Stimulated activated CD8-positive, alpha-beta memory T cell treated with anti-CD3 and anti-CD28 coated beads, Interleukin-15, amount 100 ng/mL, for 24 hours (primary cell): ENCODE data around the gene PTAFR.

Source experiments
- DNase-seq: peaks from one replicate; pipeline ENCODE4 v3.0.0-alpha.2; 2020; ENCODE audit warnings: low read depth

PTAFR gene

DNA sequence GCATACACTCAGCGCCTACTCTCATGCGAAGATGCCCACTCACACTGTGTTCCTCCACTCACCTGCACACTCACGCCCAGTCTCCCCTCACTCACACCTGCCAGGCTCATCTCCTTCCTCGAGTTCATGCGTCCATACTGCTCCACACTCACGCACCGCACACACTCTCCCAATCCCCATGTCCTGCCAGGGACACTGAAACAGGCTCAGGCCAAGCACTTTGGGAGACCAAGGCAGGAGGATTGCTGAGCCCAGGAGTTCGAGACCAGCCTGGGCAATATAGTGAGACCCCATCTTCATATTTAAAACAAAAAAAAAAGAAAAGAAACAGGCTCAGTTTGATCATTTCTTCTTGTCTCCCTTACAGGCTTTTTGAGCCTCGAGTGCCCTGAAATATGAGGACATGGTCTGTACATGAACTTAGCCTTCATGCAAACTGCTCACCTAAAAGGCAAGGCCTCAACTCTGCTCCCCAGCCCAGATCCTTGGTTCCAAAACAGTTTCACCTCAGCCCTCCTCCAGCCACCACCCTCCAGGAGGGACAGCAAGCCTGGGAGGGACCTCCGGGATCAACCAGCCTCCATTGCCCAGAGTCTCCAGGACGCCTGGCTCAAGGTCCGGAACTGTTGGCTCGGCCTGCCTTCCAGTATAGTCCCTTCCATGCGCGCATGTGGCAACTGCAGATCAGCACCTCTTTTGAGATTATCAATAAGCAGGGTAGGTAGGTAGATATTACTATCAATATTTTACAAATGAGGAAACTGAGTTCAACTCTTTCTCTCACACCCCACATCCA is 2.4 kb upstream of the PTAFR start:
- DNase-seq = no peak

DNA sequence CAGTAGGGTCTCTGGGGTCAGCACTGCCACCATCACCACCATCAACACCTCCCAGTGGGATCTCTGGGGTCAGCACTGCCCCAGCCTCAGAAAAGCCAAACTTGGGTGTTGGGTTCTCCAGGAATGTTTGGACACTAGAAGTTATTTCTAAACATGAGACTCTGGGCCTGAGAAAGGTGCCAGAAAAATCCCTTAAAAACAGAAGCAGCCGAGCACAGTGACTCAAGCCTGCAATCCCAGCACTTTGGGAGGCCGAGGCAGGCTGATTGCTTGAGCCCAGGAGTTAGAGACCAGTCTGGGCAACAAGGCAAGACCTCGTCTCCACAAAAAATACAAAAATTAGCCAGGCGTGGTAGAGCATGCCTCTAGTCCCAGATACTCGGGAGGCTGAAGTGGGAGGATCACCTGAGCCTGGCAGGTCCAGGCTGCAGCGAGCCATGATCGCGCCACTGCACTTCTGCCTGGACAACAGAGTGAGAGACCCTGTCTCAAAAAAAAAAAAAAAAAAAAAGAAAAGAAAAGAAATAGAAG is 470 bp downstream of the PTAFR start:
- no peak for DNase-seq

DNA sequence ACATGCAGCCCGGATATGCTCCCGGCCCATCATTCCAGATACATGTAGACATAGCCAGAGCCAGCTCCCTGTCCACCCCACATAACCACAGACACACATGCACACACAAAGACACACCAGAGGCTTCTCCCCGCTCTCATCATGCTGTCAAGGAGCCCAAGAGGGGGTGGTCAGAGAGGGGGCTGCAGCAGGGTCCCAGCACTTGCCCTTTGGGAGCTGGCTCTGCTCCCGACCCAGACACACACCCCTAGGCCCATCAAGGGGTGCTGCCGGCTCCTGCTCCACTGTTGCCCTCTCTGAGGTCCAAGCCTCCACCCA is 2.6 kb downstream of the PTAFR start:
- no peak for DNase-seq

DNA sequence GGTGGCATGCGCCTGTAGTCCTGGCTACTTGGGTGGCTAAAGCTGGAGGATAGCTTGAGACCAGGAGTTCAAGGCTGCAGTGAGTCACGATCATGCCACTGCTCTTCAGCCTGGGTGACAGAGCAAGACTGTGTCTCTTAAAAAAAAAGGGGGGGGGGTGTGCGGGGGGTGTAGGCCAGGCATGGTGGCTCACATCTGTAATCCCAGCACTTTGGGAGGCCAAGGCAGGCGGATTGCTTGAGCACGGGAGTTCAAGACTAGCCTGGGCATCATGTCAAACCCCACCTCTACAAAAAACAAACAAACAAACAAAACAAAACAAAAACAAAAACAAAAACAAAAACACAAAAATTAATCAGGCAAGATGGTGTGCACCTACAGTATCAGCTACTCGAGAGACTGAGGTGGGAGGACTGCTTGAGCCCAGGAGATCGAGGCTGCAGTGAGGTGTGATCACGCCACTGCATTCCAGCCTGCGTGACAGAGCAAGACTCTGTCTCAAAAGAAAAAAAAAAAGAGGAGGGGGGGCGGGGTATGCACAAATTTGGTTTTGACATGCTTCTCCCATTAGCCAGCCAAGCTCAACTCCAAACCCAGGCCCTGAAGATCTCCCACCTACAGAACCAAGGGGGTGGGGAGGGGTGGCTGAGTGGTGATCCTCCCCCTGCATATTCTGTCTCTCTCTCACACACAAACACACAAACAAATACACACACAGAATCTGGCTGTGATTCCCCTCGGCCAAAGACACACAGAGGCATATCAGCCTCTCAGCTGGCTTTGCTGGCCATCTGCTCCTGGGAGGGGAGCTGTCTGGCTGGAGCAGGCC is 3.1 kb downstream of the PTAFR start:
- DNase-seq = no peak

DNA sequence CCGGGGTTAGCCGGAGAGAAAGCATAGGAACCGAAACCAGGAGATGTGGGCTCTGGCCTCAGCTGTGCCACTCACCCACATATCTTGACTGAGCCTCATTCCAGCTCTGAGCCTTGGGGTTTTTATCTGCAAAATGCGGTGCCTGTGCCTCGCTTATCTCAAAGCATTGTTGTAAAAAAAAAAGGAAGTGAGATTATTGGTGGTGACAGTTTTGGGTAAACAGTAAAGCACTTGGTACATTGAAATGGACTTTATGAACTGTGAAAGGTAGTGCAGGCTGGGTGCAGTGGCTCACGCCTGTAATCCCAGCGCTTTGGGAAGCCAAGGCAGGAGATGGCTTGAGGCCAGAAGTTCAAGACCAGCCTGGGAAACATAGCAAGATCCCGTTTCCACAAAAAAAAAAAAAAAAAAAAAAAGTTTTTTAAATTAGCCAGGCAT is 3.8 kb downstream of the PTAFR start:
- no peak for DNase-seq

DNA sequence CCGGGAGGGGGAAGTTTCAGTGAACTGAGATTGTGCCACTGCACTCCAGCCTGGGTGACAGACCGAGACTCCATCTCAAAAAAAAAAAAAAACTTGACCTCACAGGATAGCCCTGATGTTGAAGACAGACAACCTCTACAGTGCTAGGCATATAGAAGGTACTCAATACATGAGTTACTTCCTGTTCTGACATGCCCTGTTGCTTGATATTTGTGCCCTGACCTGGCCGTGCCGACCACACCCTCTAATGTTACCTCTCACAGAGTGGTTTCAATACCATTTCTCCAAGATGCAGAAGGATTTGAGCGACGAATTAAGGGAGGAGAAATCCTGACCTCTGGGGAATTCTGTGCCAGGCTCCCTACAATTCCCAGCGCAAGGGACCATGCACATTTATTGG is 5.2 kb downstream of the PTAFR start:
- DNase-seq = no peak

DNA sequence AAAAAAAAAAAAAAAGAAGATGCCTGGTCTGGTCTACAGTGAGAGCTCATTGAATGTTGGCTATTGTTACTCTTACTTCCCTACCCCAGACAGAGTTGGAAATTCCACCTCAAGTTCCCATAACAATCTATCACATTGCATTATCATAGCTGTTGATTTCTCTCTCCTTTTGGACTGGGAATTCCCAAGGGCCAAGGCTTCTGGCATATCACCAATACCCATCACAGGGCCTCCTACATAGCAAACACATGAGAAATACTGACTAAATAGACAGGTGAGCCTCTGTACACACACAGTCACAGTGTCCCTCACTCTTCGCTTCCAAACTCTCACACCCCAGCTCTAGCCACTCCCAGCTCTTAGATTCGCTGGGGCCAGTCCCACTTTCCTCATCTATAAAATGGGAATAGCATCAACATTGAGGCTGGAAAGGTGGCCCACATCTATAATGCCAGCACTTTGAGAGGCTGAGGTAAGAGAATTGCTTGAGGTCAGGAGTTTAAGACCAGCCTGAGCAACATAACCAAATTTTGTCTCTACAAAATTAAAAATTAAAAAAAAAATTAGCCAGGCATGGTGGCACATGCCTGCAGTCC is 6.4 kb downstream of the PTAFR start:
- no peak for DNase-seq

DNA sequence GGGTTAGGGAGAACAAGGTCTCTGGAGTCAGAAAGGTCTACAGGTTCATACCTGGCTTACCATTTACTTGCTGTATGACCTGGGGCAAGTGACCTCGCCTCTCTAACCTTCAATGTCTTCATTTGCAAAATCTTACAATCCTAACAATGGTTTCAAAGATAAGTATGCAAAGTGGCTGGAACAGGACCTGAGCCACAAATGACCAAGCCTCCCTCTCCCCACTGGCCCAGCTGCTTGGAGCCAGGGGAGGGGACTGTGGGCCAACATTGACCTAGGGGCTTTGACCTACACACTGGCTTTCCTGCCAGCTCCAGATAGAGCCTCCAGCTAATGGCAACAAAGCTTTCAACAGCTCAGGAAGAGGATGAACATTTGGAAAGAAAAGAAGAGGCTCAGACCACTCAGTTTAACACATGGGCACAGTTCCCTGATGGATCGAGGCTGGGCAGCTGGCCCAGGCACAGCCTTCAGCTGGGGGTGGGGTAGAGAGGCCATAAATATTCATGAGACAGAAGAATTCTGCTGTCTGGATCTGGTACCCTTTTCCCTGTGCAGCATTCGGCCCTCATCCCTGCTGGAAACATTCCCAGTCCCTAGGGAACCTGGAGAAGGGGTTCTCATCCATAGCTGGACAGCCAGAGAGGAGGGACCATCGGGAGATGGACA is 12.9 kb downstream of the PTAFR start:
- no peak for DNase-seq

DNA sequence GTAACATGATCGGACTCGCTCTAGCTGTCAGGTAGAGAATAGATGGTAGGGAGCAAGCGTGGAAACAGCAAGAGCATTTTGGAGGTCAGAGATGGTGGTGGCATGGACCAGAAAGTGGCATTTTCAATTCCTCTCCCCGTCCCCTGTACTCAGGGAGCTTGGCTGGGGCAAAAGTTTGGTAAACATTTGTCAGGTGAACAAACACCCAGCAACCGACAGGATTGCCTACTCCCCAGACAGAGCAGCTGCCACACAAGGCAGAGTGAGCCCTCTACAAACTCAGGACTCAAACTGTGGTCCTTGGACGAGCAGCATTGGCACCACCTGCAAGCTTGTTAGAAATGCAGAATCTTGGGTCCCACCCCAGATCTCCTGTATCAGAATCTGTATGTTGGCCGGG is 14.3 kb downstream of the PTAFR start:
- no peak for DNase-seq

DNA sequence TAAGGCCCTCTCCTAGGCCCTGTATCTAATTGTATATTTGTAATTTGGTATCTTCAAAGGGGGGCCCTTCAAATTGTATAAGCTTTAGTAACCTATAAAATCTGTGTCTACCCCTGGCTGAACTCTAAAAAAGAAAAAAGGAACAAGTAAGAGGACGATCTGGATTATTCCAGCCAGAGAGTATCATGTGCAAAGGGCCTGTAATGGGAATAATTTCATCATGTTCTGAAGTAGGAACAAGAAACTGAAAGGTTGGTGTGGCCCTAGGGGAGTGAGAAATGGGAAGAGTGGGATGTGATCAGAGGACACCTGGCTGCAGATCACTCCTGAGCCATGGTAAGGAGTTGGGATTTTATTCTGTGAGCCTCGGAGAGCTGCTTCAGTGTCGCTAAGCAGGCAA is 14.7 kb downstream of the PTAFR start:
- no peak for DNase-seq

DNA sequence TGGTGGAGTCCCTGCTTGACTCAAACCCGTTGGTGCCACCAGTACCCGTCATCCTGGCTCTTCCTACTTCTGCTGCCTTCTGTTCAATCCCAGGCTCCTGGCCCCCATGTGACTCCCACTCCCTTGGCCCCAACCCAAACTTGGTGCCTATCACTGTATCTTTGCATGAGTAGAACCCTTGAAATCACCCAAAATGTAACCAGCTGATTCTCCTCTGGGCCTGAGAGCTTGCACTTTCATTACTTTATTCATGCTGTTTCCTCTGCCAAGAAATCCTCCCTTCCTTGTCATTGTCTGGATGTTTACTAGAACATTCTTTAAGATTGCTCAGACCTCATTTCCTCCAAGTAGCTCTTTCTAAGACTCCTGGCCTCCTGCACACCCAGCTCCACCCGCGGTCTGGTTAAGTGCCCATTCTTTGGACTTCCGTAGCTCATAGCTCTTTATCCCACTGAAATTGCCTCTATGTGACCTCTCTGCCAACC is 15.7 kb downstream of the PTAFR start:
- DNase-seq = no peak

DNA sequence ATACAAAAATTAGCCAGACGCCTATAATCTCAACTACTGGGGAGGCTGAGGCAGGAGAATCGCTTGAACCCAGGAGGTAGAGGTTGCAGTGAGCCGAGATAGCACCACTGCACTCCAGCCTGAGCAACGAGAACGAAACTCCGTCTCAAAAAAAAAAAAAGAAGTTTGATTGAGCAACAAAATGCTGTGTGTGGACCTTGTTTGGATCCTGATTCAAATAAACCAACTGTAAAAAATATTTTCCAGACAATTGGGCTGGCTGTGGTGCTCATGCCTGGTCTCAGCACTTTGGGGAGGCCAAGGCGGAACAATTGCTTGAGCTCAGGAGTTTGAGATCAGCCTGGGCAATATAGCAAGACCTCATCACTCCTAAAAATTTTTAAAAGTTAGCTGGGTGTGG is 16.8 kb downstream of the PTAFR start:
- DNase-seq = no peak

DNA sequence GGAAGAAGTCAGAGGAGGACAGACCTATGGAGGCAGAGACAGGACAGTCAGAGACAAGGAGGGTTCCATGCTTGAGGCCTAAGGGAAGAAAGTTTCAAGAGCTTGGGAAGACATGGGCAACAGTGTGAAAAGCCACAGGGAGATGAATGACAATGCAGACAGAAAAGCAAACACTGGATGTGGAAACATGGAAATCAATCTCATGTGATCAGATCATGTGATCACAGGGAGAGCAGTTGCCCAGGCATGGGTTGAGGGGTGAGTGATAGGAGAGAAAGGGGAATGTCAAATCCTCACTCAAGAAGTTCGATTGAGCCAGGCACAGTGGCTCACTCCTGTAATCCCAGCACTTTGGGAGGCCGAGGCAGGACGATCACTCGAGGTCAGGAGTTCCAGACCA is 17.2 kb downstream of the PTAFR start:
- no peak for DNase-seq

DNA sequence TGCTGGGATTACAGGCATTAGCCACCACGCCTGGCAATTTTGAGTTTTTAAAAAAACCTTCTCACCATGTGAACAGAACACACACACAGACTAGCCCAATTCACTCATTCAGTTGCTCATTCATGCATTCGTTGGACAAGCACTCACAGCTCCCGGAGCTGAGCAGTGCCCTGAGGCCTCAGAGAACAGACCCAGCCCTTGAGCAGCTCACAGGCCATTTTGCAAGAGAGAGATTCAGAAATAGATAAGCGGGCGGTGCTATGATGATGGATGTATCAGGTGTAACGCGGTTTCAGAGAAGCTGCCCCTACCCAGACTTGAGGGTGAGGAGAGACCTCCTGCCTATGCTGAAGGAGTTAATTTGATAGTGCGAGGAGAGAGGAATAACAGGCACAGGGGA is 18.6 kb downstream of the PTAFR start:
- DNase-seq = no peak

DNA sequence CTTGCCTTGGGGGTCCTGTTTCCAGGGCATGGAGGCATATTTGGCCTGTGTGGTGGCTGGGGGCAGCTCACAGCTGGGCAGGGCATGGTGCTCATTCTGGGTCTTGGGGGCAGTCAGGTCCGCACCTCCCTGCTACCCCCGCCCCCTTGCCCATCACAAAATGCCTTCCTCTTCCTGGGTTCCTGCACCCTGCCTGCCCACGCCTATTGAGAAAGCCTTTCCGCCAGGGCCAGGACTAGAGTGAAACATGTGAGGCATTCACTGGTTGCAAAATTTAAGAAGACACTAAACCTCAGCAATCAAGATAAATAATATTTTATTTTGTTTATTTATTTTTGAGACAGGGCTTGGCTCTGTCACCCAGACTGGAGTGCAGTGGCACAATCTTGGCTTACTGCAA is 19.7 kb downstream of the PTAFR start:
- DNase-seq = no peak

DNA sequence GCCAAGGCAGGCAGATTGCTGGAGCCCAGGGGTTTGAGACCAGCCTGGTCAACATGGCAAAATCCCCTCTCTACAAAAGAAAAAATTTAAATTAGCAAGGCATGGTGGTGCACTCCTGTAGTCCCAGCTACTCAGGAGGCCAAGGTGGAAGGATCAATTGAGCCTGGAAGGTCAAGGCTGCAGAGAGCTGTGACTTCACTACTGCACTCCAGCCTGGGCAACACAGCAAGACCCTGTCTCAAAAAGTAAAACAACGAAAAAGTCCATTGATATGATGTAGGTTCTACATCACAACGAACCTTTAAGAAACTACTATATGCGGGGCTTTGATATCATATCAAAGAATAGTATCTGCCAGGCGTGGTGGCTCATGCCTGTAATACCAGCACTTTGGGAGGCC is 20.9 kb downstream of the PTAFR start:
- no peak for DNase-seq

DNA sequence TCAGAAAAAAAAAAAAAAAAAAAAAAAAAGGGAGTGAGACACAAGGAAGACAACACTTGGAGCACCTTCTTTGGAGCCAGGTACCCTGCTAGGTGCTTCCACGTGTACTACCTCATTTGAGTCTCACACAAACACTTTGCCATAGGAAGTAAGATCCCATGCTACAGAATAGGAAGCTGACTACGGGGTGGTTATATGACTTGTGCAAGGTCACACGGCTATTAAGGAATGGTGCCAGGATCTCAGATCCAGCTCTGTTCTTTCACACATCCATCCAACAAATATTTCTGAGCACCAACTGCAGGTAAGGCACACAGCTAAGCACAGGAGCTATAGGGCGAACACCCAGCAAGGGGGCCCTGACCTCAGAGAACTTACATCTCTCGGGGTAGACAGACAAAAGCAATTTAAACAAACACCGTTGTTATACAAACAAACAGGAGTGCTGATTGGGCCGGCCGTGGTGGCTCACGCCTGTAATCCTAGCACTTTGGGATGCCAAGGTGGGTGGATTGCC is 22.4 kb downstream of the PTAFR start:
- DNase-seq = no peak

DNA sequence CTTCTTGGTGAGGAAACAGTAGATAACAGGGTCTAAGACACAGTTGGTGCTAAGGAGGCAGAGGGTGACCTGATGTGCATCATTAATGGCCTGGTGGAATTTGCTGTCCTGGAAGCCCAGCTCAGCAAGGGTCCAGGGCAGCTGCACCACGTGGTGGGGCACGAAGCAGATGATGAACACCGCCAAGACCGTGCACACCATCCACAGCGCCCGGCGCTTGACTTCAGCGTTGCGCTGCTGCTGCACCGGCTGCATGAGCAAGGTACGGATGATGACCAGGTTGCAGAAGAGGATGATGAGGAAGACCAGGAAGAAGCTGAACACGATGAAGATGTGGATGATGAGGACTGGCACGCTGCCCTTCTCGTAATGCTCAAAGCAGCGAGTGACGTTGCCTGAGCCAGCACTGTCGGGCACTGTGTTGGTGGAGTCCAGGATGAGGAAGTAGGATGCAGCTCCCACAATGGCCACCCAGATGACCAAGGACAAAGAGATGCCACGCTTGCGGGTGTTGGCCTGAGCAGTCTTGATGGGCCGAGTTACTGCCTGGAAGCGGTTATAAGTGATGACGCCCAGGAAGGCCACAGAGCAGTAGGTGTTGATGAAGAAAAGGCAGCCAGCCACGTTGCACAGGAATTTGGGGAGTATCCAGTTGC is 26.2 kb downstream of the PTAFR start:
- DNase-seq = no peak

DNA sequence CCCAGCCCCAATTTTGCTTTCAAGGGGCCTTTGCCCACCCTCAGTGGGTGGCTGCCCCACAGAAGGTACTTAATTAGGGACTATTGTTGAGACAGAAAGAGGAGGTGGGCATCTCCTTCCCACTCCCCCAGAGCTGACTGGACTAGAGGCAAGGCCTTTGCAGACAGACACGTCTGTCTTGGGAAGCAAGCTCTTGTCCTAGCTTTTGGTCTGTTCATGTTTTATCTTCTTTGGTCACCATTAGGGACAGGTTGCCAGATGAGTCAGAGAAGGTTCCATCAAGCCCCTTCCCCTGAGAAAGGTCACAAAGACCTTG is 27.7 kb downstream of the PTAFR start:
- DNase-seq = no peak

DNA sequence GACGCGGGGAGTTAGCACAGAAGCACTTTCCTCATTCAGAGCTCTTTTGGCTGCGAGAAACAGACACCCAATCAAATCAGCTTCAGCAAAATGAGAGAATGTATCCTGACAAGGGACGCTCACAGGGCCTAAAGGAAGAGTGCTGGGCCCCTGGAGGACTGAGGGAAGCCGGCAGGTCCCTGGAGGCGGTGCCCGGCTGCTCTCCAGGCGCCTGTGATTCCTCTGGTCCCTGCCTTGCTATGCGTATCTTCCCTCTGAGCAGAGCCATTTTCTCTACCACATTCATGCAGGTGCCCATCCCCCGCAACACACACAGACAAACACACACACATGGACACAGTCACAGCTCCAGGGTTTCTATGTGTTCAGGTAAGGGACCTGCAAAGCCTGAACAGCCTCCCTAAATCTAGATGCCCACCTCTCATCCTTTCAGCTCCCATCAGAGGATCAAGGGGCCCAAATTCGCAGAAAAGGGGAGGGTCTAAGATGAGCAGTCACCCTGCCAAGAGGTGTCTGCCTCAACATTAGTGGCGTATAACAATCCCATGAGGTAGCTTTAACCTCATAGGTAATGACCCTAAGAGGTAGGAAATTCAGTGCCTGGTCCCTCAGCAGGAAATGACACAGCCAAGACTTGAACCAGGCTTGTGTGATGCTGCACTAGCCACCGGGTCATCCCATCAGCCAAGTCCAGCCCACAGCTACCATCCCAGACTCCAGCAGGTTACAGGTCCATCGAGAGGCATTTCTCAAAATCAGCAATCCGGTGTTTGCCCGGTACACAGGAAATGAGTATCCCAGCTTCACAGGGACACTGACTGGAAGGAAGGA is 29.0 kb downstream of the PTAFR start:
- no peak for DNase-seq

DNA sequence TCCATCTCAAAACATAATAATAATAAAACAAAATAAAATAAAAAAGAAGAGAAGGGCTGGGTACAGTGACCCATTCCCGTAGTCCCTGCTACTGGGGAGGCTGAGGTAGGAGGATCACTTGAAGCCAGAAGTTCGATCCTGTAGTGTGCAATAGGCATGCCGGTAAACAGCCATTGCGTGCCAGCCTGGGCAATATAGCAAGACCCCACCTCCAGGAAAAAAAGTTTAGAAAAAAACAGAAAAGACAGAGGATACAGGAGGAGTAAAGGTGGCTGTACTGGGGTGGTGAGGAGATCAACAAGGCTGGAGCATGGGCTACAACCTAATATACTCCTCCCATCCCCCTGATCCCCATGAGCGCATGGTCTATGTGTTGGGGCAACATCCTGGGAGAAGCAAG is 30.8 kb downstream of the PTAFR start:
- DNase-seq = no peak
